Measurements from ENCODE around the gene OSBP2. TPM values are rescaled to one million over a fixed set of nuclear protein-coding genes. Genes with fewer than 3 reads are reported as not detected.
"Not testable (repeated sequence)": the region's sequence is repeated elsewhere in the genome, so short reads cannot be mapped to it uniquely, and the experiment has no call there.

The OSBP2 gene
- polyA plus RNA-seq, 1 donor (not counting 4 experiments of a cell fraction or from before 2014, with no cell fraction given) = 3.0 TPM

DNA sequence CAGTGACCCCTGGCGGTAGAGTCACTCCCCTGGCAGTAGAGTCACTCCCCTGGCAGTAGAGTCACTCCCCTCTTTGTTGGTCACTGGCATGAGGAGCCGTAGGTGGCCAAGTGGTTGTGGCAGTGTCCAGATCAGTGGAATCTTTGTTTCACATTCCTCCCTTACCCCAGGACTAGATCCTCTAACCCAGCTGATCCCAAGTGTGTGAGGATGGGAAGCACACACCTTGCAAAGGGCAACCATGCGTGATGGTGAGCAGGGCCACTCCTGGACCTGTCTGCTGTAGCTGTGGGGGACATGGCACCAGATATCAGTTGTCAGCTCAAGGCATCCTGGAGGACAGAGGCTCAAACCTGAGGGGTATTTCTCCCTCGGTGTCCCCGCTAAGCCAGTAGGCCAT is 37.8 kb downstream of the OSBP2 start:
- Histone ChIP-seq H3K9ac (ENCODE audit: control insufficient read depth, extremely low read depth, insufficient read depth, low read length) (no peak overlapping the region), H3K9me1 (ENCODE audit: control insufficient read depth, extremely low read depth, insufficient read depth, low read length) (no peaks in the 10 kb centered on the region), H3K9me3 (ENCODE audit: control insufficient read depth, low read depth, low read length) (no peaks in the 10 kb centered on the region), H3K4me1 (ENCODE audit: control insufficient read depth, extremely low read depth, insufficient read depth, low read length) (no peaks in the 10 kb centered on the region), H3K36me3 (ENCODE audit: control insufficient read depth in 2 of 2, extremely low read depth in 1 of 2, insufficient read depth in 2 of 2, low read length in 2 of 2) (no peaks in the 10 kb centered on the region), H4K20me1 (ENCODE audit: control insufficient read depth, extremely low read depth, insufficient read depth, low read length) (no peaks in the 10 kb centered on the region), H3K4me3 (ENCODE audit: control insufficient read depth in 2 of 3, extremely low read depth in 1 of 3, insufficient read depth in 2 of 3, low read depth in 1 of 3, low read length in 3 of 3) (no peak overlapping the region), H3K27me3 (ENCODE audit: control insufficient read depth, extremely low read depth, insufficient read depth, low read length) (no peaks in the 10 kb centered on the region), H2AFZ (ENCODE audit: control insufficient read depth, low read length) (no peak overlapping the region), H3K27ac (ENCODE audit: control insufficient read depth, insufficient read depth, low read length) (no peak overlapping the region), H3K79me2 (ENCODE audit: control insufficient read depth, insufficient read depth, low read length) (no peaks in the 10 kb centered on the region), H3K4me2 (ENCODE audit: control insufficient read depth, extremely low read depth, insufficient read depth, low read depth, low read length) (no peak overlapping the region)
- no peak for TF ChIP-seq CTCF (optimal IDR thresholded peaks at IDR 0.05 in 1 of 3, IDR thresholded peaks at IDR 0.05 in 1 of 3, conservative IDR thresholded peaks at IDR 0.05 in 1 of 3; ENCODE audit: extremely low read depth in 1 of 3, insufficient read depth in 2 of 3, low read length in 3 of 3)
- TF ChIP-seq EZH2 (IDR thresholded peaks at IDR 0.05; ENCODE audit: low read length) = no peak
- no peak for FAIRE-seq
- DNase-seq (ENCODE audit: low read depth, low spot score) = no peak
- dilution Hi-C loops (cut with MboI; ENCODE audit: extremely low pct_ligation_motif_present, low sequenced_read_pairs) = no loop called here

DNA sequence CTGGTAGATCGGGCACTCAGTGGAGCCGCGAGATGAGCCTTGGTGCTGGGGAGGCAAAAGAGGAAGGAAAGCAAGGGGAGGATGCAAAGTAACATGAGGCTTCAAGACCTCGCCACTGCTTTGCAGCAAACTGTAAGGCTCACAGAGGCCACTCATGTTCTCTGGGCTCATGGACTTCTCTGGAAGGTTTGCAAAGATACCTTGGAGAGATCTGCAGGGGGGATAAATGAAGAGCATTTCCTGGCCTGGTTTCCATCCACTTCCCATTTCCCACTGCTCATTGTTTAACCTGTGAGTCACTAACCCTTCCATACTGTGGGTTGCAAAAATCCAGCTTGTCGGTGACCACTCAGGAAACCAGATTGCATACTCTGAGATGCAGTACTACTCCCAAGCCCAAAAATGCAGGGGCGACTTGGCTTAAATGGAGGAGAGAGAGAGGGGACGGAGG is 38.5 kb downstream of the OSBP2 start:
- Histone ChIP-seq H3K9me3 (ENCODE audit: control insufficient read depth, low read depth, low read length) (no peaks in the 10 kb centered on the region), H3K4me2 (ENCODE audit: control insufficient read depth, extremely low read depth, insufficient read depth, low read depth, low read length) (no peak overlapping the region), H3K9ac (ENCODE audit: control insufficient read depth, extremely low read depth, insufficient read depth, low read length) (no peak overlapping the region), H3K9me1 (ENCODE audit: control insufficient read depth, extremely low read depth, insufficient read depth, low read length) (no peaks in the 10 kb centered on the region), H3K79me2 (ENCODE audit: control insufficient read depth, insufficient read depth, low read length) (no peaks in the 10 kb centered on the region), H2AFZ (ENCODE audit: control insufficient read depth, low read length) (no peak overlapping the region), H3K27ac (ENCODE audit: control insufficient read depth, insufficient read depth, low read length) (no peak overlapping the region), H3K4me3 (ENCODE audit: control insufficient read depth in 2 of 3, extremely low read depth in 1 of 3, insufficient read depth in 2 of 3, low read depth in 1 of 3, low read length in 3 of 3) (no peak overlapping the region), H3K36me3 (ENCODE audit: control insufficient read depth in 2 of 2, extremely low read depth in 1 of 2, insufficient read depth in 2 of 2, low read length in 2 of 2) (no peaks in the 10 kb centered on the region), H3K27me3 (ENCODE audit: control insufficient read depth, extremely low read depth, insufficient read depth, low read length) (no peaks in the 10 kb centered on the region), H4K20me1 (ENCODE audit: control insufficient read depth, extremely low read depth, insufficient read depth, low read length) (no peaks in the 10 kb centered on the region), H3K4me1 (ENCODE audit: control insufficient read depth, extremely low read depth, insufficient read depth, low read length) (no peaks in the 10 kb centered on the region)
- DNase-seq (ENCODE audit: low read depth, low spot score) (no peak), FAIRE-seq (no peak)
- dilution Hi-C loops (cut with MboI; ENCODE audit: extremely low pct_ligation_motif_present, low sequenced_read_pairs) = no loop called here
- no peak for TF ChIP-seq CTCF (optimal IDR thresholded peaks at IDR 0.05 in 1 of 3, IDR thresholded peaks at IDR 0.05 in 1 of 3, conservative IDR thresholded peaks at IDR 0.05 in 1 of 3; ENCODE audit: extremely low read depth in 1 of 3, insufficient read depth in 2 of 3, low read length in 3 of 3)

DNA sequence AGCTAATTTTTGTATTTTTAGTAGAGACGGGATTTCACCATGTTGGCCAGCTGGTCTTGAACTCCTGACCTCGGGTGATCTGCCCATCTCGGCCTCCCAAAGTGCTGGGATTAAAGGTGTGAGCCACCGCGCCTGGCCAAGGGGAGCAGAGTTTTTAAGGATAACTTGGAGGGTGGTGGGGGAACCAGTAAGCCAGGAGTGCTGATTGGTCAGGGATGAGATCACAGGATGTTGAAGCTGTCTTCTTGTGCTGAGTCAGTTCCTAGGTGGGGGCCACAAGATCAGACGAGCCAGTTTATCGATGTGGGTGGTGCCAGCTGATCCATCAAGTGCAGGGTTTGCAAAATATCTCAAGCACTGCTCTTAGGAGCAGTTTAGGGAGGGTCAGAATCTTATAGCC is 45.3 kb downstream of the OSBP2 start:
- H2AFZ ChIP-seq (ENCODE audit: control insufficient read depth, low read length); H3K27me3 ChIP-seq (ENCODE audit: control insufficient read depth, extremely low read depth, insufficient read depth, low read length); H3K36me3 ChIP-seq (ENCODE audit: control insufficient read depth in 2 of 2, extremely low read depth in 1 of 2, insufficient read depth in 2 of 2, low read length in 2 of 2); H3K9me3 ChIP-seq (ENCODE audit: control insufficient read depth, low read depth, low read length); H3K27ac ChIP-seq (ENCODE audit: control insufficient read depth, insufficient read depth, low read length); H3K79me2 ChIP-seq (ENCODE audit: control insufficient read depth, insufficient read depth, low read length); FAIRE-seq; DNase-seq (ENCODE audit: low read depth, low spot score); dilution Hi-C loops (cut with MboI; ENCODE audit: extremely low pct_ligation_motif_present, low sequenced_read_pairs); H3K4me3 ChIP-seq (ENCODE audit: control insufficient read depth in 2 of 3, extremely low read depth in 1 of 3, insufficient read depth in 2 of 3, low read depth in 1 of 3, low read length in 3 of 3); H3K9me1 ChIP-seq (ENCODE audit: control insufficient read depth, extremely low read depth, insufficient read depth, low read length); H3K9ac ChIP-seq (ENCODE audit: control insufficient read depth, extremely low read depth, insufficient read depth, low read length); H3K4me2 ChIP-seq (ENCODE audit: control insufficient read depth, extremely low read depth, insufficient read depth, low read depth, low read length); H3K4me1 ChIP-seq (ENCODE audit: control insufficient read depth, extremely low read depth, insufficient read depth, low read length); H4K20me1 ChIP-seq (ENCODE audit: control insufficient read depth, extremely low read depth, insufficient read depth, low read length): not testable (repeated sequence)

DNA sequence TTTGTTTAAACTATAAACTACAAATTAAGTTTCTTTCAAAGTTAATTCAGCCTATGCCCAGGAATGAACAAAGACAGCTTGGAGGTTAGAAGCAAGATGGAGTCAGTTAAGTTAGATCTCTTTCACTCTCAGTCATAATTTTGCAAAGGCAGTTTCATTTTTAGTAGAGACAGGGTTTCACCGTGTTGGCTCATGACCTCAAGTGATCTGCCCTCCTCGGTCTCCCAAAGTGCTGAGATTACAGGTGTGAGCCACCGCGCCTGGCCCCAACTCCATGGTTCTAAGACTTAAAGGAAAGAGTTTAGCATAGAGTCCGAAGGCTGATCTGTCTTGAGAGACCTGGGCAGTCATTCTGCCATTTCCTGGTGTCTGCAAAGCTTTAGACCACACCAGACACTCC is 45.8 kb downstream of the OSBP2 start:
- H3K9ac ChIP-seq (ENCODE audit: control insufficient read depth, extremely low read depth, insufficient read depth, low read length); DNase-seq (ENCODE audit: low read depth, low spot score); dilution Hi-C loops (cut with MboI; ENCODE audit: extremely low pct_ligation_motif_present, low sequenced_read_pairs): not testable (repeated sequence)

More for the DNA sequence above, 45.8 kb downstream of the OSBP2 start:
- not testable (repeated sequence) for H3K79me2 ChIP-seq (ENCODE audit: control insufficient read depth, insufficient read depth, low read length); H3K27ac ChIP-seq (ENCODE audit: control insufficient read depth, insufficient read depth, low read length); H3K9me1 ChIP-seq (ENCODE audit: control insufficient read depth, extremely low read depth, insufficient read depth, low read length); FAIRE-seq; H3K4me3 ChIP-seq (ENCODE audit: control insufficient read depth in 2 of 3, extremely low read depth in 1 of 3, insufficient read depth in 2 of 3, low read depth in 1 of 3, low read length in 3 of 3); H2AFZ ChIP-seq (ENCODE audit: control insufficient read depth, low read length); H3K4me2 ChIP-seq (ENCODE audit: control insufficient read depth, extremely low read depth, insufficient read depth, low read depth, low read length); H3K27me3 ChIP-seq (ENCODE audit: control insufficient read depth, extremely low read depth, insufficient read depth, low read length); H3K36me3 ChIP-seq (ENCODE audit: control insufficient read depth in 2 of 2, extremely low read depth in 1 of 2, insufficient read depth in 2 of 2, low read length in 2 of 2); H3K4me1 ChIP-seq (ENCODE audit: control insufficient read depth, extremely low read depth, insufficient read depth, low read length); H4K20me1 ChIP-seq (ENCODE audit: control insufficient read depth, extremely low read depth, insufficient read depth, low read length); H3K9me3 ChIP-seq (ENCODE audit: control insufficient read depth, low read depth, low read length)

All from keratinocyte (primary cell).